GM13976 (cell line): ENCODE data around the gene RPS6KB2.

Source experiments
- DNase-seq: peaks from one replicate; pipeline ENCODE4 v3.0.0; 2012; ENCODE audit warnings: low spot score
- CTCF ChIP-seq: IDR thresholded peaks from 2 replicates; pipeline ENCODE4 v1.5.1; 2012; ENCODE audit warnings: borderline replicate concordance, mild to moderate bottlenecking; ENCODE audit not compliant: insufficient read depth; ENCODE audit errors: extremely low read depth, missing control alignments, control extremely low read depth
- in situ Hi-C: fragments of 300-500 bp; cut with MboI; formaldehyde crosslinking; loops from one replicate; pipeline ENCODE4 v1.12.0; 2022; ENCODE audit warnings: low sequenced_read_pairs, mixed read lengths, inconsistent platforms; ENCODE audit not compliant: unreplicated experiment

Gene RPS6KB2

GRCh38 chr11:67408437-67409200 lies 19.7 kb upstream of the RPS6KB2 start:
- in situ Hi-C loops: no loop called here
- TF ChIP-seq CTCF: no peak
- DNase-seq: no peak

GRCh38 chr11:67409261-67409666 lies 19.0 kb upstream of the RPS6KB2 start:
- TF ChIP-seq CTCF: no peak
- DNase-seq: peak; percentile 83
- in situ Hi-C loops: no loop called here

GRCh38 chr11:67409781-67410368 lies 18.4 kb upstream of the RPS6KB2 start:
- in situ Hi-C loops: no loop called here
- no peak for DNase-seq
- TF ChIP-seq CTCF: no peak

- no peak for DNase-seq
- no peak for TF ChIP-seq CTCF
- in situ Hi-C loops: no loop called here
Observed at GRCh38 chr11:67410369-67410831, 17.9 kb upstream of the RPS6KB2 start.

- no peak for TF ChIP-seq CTCF
- no peak for DNase-seq
- in situ Hi-C loops: no loop called here
Observed at GRCh38 chr11:67410984-67411784, 17.1 kb upstream of the RPS6KB2 start.

- TF ChIP-seq CTCF: no peak
- DNase-seq: no peak
- in situ Hi-C loops: no loop called here
Observed at GRCh38 chr11:67411785-67412152, 16.5 kb upstream of the RPS6KB2 start.
